Duodenal mucosa (tissue), 2 donors: Measurements from ENCODE around the gene MEX3D.

Experiments
- H3K27ac ChIP-seq: one replicate; pipeline ENCODE4 v1.7.0; 2013; ENCODE audit warnings: low read depth, low read length
- H3K27me3 ChIP-seq, 2 donors: one replicate each; pipeline ENCODE4 v1.7.0; 2013; ENCODE audit warnings: low read length in 2 of 2, control low read depth in 1 of 2; ENCODE audit not compliant: insufficient read depth in 2 of 2, control insufficient read depth in 1 of 2
- H3K36me3 ChIP-seq, 2 donors: one replicate each; pipeline ENCODE4 v1.7.0; 2013; ENCODE audit warnings: low read length in 2 of 2, control low read depth in 1 of 2; ENCODE audit not compliant: insufficient read depth in 2 of 2, control insufficient read depth in 1 of 2
- H3K4me1 ChIP-seq, 2 donors: one replicate each; pipeline ENCODE4 v1.7.0; 2013; ENCODE audit warnings: low read length in 2 of 2, control low read depth in 1 of 2; ENCODE audit not compliant: insufficient read depth in 2 of 2, control insufficient read depth in 1 of 2
- H3K4me3 ChIP-seq, 2 donors: one replicate each; pipeline ENCODE4 v1.7.0; 2013; ENCODE audit warnings: low read length in 2 of 2, low read depth in 1 of 2
- H3K9ac ChIP-seq, 2 donors: one replicate each; pipeline ENCODE4 v1.7.0; 2013; ENCODE audit warnings: low read length in 2 of 2, low read depth in 1 of 2
- H3K9me3 ChIP-seq, 2 donors: one replicate each; pipeline ENCODE4 v1.7.0; 2013; ENCODE audit warnings: low read length in 2 of 2, control low read depth in 1 of 2; ENCODE audit not compliant: control insufficient read depth in 1 of 2

The MEX3D gene

DNA sequence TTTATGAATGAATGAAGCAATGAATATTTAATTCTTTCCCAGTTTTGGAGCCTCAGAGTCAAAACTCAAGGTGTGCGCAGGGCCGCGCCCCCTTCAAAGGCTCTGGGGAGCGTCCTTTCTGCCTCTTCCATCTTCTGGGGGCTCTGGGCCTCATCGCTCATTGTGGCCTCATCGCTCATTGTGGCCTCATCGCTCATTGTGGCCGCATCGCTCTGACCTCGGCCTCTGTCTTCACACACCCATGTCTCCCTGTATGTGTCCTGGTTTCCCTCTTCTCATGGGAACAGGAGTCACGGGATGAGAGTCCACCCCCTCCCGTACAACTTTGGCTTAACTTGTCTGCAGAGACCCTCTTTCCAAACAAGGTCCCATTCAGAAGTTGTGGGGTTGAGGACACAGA, 3.2 kb upstream of the MEX3D start:
- Histone ChIP-seq H3K4me1 (peaks cover 9 to 14% of the 10 kb centered on the region in 2 donors), H3K9ac (no peak overlapping the region), H3K9me3 (no peaks in the 10 kb centered on the region), H3K27me3 (no peaks in the 10 kb centered on the region), H3K36me3 (peaks cover 0 to under 1% of the 10 kb centered on the region in 2 donors), H3K27ac (no peak overlapping the region), H3K4me3 (no peak overlapping the region)

DNA sequence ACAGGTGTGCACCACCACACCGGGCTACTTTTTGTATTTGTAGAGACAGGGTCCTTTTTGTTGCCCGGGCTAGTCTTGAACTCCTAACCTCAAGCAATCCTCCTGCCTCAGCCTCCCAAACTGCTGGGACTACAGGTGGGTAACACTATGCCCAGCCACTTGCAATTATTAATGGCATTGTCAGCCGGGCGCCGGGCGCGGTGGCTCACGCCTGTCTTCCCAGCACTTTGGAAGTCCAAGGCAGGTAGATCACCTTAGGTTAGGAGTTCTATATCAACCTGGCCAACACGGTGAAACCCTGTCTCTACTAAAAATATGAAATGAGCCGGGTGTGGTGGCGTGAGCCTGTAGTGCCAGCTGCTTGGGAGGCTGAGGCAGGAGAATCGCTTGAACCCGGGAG, 2.7 kb upstream of the MEX3D start:
- no peaks in the 10 kb centered on the region for H3K27me3 ChIP-seq
- H3K27ac ChIP-seq, result no peak overlapping the region
- H3K36me3 ChIP-seq, result no peaks in the 10 kb centered on the region
- H3K4me3 ChIP-seq, result no peak overlapping the region
- H3K9me3 ChIP-seq, result no peaks in the 10 kb centered on the region
- H3K4me1 ChIP-seq, result peaks cover 9 to 14% of the 10 kb centered on the region in 2 donors
- H3K9ac ChIP-seq, result no peak overlapping the region

DNA sequence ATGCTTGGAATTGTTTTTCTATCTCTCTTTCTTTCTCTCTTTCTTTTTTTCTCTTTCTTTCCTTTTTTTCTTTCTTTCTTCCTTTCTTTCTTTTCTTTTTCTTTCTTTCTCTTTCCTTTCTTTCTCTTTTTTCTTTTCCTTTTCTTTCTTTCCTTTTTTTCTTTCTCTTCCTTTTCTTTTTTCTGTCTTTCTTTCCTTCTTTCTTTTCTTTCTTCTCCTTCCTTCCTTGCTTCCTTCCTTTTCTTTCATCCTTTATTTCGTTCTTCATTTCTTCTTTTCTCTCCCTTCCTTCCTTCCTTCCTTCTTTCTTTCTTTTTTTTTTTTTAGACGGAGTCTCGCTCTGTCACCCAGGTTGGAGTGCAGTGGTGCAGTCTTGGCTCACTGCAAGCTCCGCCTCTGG, 1.9 kb upstream of the MEX3D start:
- Histone ChIP-seq H3K9ac (no peak overlapping the region), H3K27ac (no peak overlapping the region), H3K9me3 (no peaks in the 10 kb centered on the region), H3K27me3 (no peaks in the 10 kb centered on the region), H3K36me3 (no peaks in the 10 kb centered on the region), H3K4me1 (peaks cover 9 to 14% of the 10 kb centered on the region in 2 donors), H3K4me3 (no peak overlapping the region)

DNA sequence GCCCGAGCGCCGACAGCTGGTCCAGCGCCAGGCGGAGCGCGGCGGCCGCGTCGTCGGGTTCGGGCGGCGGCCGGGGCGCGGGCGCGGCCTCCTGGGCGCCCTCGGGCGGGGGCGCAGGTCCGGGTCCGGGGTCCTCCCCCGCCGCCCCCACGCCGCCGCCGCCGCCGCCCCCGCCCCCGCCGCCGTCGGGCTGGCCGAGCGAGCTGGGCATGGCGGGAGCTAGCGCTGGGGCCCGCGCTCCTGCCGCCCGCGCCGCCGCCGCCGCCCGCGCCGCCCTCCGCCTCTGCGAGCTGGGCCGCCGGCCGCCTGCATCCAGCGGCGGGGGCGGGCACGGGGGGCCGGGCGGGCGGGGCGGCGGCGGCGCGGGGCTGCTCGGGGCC, 287 bp downstream of the MEX3D start:
- Histone ChIP-seq H3K27me3 (no peaks in the 10 kb centered on the region), H3K27ac (no peak overlapping the region), H3K9me3 (no peaks in the 10 kb centered on the region), H3K36me3 (no peaks in the 10 kb centered on the region), H3K4me1 (peaks cover 0 to 4% of the 10 kb centered on the region in 2 donors), H3K9ac (no peak overlapping the region), H3K4me3 (no peak overlapping the region)

DNA sequence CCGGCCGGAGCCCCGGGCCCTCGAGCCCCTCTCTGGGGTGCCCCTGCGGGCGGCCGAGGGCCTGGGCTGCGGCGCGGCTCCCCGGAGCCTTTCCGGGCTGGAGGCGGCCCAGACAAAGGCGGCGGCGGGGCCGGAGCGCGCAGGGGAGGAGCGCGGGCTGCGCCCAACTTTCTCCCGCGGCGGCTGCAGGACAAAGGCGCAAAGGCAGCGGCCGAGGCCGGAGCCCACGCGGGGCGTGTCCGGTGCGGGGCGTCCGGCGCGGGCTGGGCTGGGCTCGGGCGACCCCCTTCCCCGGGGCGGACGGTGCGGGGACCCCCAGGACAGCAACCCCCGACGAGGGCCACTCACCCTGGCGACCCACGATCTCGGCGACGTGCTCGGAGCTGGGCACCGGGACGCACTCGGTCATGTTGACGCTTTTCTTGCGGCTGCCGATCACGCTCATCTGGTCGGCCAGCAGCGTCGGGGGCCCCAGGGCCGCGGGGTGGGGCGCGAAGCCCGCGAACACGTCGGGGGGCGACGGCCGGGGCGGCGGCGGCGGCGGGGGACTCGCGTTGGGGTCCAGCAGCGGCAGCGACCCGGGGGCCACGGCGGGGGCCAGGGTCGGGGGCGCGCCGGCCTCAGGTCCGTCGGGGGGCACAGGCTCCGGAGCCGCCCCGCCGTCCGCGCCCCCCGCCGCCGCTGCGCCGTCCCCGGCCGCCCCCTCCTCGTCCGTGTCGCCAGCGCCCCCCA, 843 bp downstream of the MEX3D start:
- Histone ChIP-seq H3K27ac (no peak overlapping the region), H3K4me1 (peaks cover 0 to 4% of the 10 kb centered on the region in 2 donors), H3K4me3 (peak overlapping the region; percentile 52 to 67), H3K36me3 (no peaks in the 10 kb centered on the region), H3K9me3 (no peaks in the 10 kb centered on the region), H3K27me3 (no peaks in the 10 kb centered on the region), H3K9ac (peak overlapping the region in 1 of 2 donors; percentile 57)

DNA sequence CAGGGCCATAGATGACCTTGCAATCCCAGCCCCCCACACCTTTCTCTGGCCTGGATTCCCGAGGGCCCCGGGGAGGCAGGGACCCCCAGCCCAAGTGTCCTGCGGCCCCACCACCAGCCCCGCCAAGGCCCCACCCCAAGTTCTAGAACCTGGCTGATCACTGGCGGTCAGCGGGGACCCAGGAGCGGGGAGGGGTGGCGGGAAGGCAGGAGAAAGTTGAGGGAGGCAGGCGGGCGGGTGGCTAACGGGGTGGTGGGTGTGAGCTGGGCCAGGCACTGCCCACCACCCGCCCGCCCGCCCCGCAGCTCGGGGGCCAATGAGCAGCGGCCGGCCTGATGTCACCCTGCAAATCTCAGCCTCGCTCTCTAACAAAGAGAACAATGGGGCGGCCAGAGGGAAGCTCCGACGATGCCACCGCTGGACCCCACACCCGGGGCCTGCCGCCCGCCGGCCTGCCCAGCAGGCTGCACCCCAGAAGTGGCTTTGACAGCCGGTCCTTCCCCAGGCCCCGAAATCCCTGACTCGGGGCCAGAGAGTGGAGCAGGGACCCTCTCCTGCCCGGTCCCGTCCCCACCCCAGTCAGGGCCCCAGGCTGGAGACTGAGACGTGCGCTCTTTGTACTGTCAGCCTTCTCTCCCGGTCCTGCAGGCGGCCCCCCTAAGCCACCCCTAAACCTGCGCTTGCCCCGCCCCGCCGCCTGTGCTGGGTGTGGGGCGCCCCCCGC, 1.6 kb downstream of the MEX3D start:
- H3K4me3 ChIP-seq, result peak overlapping the region; percentile 52 to 67
- H3K27me3 ChIP-seq, result no peaks in the 10 kb centered on the region
- peaks cover 0 to 4% of the 10 kb centered on the region in 2 donors for H3K4me1 ChIP-seq
- no peaks in the 10 kb centered on the region for H3K36me3 ChIP-seq
- no peaks in the 10 kb centered on the region for H3K9me3 ChIP-seq
- no peak overlapping the region for H3K27ac ChIP-seq
- peak overlapping the region; percentile 18 to 54 for H3K9ac ChIP-seq

DNA sequence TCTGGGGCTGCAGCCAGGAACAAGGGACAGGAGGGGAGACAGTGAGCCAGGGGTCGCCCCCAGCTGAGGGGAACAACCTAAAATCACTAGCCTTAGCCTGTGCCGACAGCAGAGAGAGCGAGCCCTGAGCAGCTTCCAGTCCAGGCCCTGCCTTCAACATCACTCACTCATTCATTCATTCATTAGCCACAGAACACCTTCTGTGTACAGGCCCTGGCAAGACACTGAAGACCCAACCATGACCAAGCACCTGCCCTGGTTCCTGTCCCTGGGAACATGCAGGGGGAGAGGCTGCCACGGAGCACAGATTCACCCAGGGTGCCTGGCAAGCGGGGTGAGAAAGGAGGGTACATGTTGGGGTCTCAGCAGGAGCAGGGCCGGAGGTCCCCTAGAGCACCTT, 4.9 kb downstream of the MEX3D start:
- Histone ChIP-seq H3K27ac (no peak overlapping the region), H3K4me3 (no peak overlapping the region), H3K9ac (no peak overlapping the region), H3K9me3 (no peaks in the 10 kb centered on the region), H3K4me1 (no peaks in the 10 kb centered on the region), H3K27me3 (no peaks in the 10 kb centered on the region), H3K36me3 (no peaks in the 10 kb centered on the region)

DNA sequence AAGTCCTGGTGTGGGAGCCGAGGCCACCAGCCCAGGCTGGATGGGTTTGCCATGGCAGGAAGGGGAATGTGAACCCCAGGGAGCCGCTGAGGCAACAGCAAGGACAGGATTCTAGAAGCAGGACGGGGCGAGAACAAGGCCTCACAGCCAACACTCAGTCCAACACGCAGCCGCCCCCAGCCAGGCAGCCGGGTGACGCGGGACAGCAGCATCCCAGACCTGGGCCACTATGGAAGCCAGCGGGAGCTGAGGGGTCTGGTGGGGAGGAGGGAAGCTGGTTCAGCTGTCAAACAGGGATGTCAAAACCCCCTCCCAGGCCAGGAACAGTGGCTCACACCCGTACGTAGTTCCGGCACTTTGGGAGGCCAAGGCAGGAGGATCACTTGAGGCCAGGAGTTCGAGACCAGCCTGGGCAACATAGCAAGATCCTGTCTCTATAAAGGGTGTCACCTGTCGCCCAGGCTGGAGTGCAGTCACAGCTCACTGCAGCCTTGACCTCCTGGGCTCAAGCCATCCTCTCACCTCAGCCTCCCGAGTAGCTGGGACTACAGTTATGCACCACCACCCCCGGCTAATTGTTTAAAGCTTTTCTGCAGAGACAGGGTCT, 6.8 kb downstream of the MEX3D start:
- no peak overlapping the region for H3K4me3 ChIP-seq
- H3K27ac ChIP-seq, result no peak overlapping the region
- no peaks in the 10 kb centered on the region for H3K4me1 ChIP-seq
- H3K27me3 ChIP-seq, result no peaks in the 10 kb centered on the region
- no peaks in the 10 kb centered on the region for H3K9me3 ChIP-seq
- no peak overlapping the region for H3K9ac ChIP-seq
- no peaks in the 10 kb centered on the region for H3K36me3 ChIP-seq

DNA sequence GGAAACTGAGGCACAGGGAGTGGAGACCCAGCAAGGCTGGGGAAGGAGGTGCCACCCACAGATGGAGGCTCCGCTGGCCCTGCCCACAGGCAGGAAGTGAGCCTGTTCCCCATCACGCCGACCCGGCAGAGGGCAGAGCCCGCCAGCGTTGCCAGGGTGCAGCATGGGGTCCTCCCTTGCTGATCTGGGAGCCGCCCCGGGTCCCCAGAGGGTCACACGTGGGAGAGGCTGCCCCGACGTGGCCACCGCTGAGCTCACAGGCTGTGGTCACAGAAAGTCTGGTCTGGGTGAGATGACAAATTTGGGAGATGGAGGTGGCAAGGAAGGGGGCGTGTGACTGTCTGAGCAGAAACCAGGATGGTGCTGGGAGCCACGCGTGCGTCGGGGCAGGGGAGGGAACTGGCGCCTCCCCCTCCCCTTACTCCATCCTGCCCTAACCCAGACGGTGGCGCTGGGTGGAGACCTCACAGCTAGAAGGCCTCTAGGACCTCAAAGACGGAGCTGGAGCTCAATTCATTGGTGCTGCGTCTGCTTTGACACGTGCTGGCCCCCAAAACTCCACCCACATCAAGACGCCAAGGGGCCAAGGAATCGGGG, 7.7 kb downstream of the MEX3D start:
- no peak overlapping the region for H3K4me3 ChIP-seq
- H3K36me3 ChIP-seq, result no peaks in the 10 kb centered on the region
- H3K27me3 ChIP-seq, result no peaks in the 10 kb centered on the region
- H3K4me1 ChIP-seq, result no peaks in the 10 kb centered on the region
- no peak overlapping the region for H3K27ac ChIP-seq
- no peaks in the 10 kb centered on the region for H3K9me3 ChIP-seq
- no peak overlapping the region for H3K9ac ChIP-seq

DNA sequence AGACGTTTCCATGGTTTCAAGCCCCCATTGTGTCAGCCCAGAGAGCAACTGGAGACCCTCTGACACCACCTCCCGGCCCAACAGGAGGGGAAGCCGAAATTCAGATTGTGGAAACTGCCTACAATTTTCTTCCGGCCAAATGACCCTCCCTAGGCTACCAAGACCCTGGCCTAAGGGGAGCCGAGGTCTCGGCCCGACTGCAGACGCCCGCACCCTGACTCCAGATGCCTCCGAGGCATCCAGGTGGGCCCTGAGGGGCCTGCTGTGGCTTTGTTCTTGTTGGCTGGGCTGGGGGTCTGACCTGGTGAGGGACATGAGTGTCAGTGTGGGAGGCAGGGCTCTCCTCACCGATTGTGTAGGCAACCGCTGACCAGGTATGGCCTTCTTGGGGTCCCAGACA, 9.6 kb downstream of the MEX3D start:
- no peak overlapping the region for H3K4me3 ChIP-seq
- no peaks in the 10 kb centered on the region for H3K27me3 ChIP-seq
- H3K36me3 ChIP-seq, result no peaks in the 10 kb centered on the region
- no peak overlapping the region for H3K27ac ChIP-seq
- H3K9me3 ChIP-seq, result no peaks in the 10 kb centered on the region
- H3K4me1 ChIP-seq, result no peaks in the 10 kb centered on the region
- H3K9ac ChIP-seq, result no peak overlapping the region
